ENCODE measurements around the gene IGLL5. TPM values are rescaled to one million over a fixed set of nuclear protein-coding genes. Genes with fewer than 3 reads are reported as not detected.

Gene IGLL5
- total RNA-seq, 3 donors from 2014 or later = 11.1 to 41.3 TPM; not detected in 1

GRCh38 chr22:22933100-22933806 is 45.6 kb downstream of the IGLL5 start:
- Histone ChIP-seq H3K9me3 (no peaks in the 10 kb centered on the region), H3K27ac (no peak overlapping the region), H3K36me3 (no peaks in the 10 kb centered on the region), H3K27me3 (no peaks in the 10 kb centered on the region), H3K4me1 (no peaks in the 10 kb centered on the region), H3K4me3 (no peak overlapping the region)
- no peak for DNase-seq (ENCODE audit: low spot score in 2 of 2)
- TF ChIP-seq POLR2A (IDR thresholded peaks at IDR 0.05) (no peak), POLR2AphosphoS5 (IDR thresholded peaks at IDR 0.05) (no peak), CTCF (IDR thresholded peaks at IDR 0.05) (no peak)
- intact Hi-C loops (cut with DNase I; ENCODE audit: low total_unique reads) = no loop called here

DNA sequence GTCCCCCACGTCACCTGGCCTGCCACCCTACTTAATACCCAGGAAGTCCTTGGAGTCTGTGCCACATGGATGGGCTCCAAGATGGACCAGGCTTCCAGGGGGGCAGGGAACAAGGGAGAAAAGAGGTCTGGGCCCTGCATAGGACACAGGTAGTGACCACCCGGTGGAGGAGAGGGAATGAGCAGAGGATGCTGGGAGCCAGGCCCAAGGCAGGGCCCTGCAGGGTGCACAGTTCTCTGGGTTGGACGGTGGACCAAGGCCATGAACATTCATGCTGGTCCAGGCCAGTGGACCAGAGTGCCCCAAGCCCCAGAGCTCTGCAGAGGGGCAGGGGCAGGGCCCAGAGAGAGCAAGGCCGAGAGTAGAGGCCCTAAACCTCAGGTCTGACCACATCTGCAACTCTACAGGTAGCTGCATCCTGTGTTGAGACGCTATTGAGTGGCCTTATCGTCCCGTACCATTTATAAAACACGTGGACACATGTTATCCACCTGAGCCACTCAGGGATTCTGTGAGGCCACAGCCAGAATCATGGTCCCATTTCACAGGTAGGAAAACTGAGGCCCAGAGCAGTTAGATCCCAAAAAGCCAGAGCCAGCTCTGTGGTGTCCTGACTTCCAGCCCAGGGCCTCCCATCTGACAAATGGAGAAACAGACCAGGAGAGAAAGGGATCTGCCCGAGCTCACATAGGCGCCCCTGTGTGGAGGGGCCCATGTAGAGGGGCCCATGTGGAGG is 46.4 kb downstream of the IGLL5 start:
- no peaks in the 10 kb centered on the region for H3K27me3 ChIP-seq
- no peaks in the 10 kb centered on the region for H3K4me1 ChIP-seq
- H3K9me3 ChIP-seq = no peaks in the 10 kb centered on the region
- no peak for DNase-seq (ENCODE audit: low spot score in 2 of 2)
- H3K36me3 ChIP-seq = no peaks in the 10 kb centered on the region
- TF ChIP-seq CTCF (IDR thresholded peaks at IDR 0.05) (no peak), POLR2AphosphoS5 (IDR thresholded peaks at IDR 0.05) (no peak), POLR2A (IDR thresholded peaks at IDR 0.05) (no peak)
- no peak overlapping the region for H3K4me3 ChIP-seq
- intact Hi-C loops (cut with DNase I; ENCODE audit: low total_unique reads) = no loop called here
- H3K27ac ChIP-seq = no peak overlapping the region

GRCh38 chr22:22934543-22935055 is 47.0 kb downstream of the IGLL5 start:
- Histone ChIP-seq H3K36me3 (no peaks in the 10 kb centered on the region), H3K9me3 (no peaks in the 10 kb centered on the region), H3K27ac (no peak overlapping the region), H3K4me3 (no peak overlapping the region), H3K27me3 (no peaks in the 10 kb centered on the region), H3K4me1 (no peaks in the 10 kb centered on the region)
- DNase-seq (ENCODE audit: low spot score in 2 of 2) = no peak
- no peak for TF ChIP-seq POLR2A (IDR thresholded peaks at IDR 0.05)
- TF ChIP-seq POLR2AphosphoS5 (IDR thresholded peaks at IDR 0.05) = no peak
- no peak for TF ChIP-seq CTCF (IDR thresholded peaks at IDR 0.05)
- intact Hi-C loops (cut with DNase I; ENCODE audit: low total_unique reads) = no loop called here

GRCh38 chr22:22935056-22935545 is 47.5 kb downstream of the IGLL5 start:
- no peak for DNase-seq (ENCODE audit: low spot score in 2 of 2)
- Histone ChIP-seq H3K4me3 (no peak overlapping the region), H3K27me3 (no peaks in the 10 kb centered on the region), H3K9me3 (no peaks in the 10 kb centered on the region), H3K27ac (no peak overlapping the region), H3K36me3 (no peaks in the 10 kb centered on the region), H3K4me1 (no peaks in the 10 kb centered on the region)
- TF ChIP-seq POLR2AphosphoS5 (IDR thresholded peaks at IDR 0.05) (no peak), CTCF (IDR thresholded peaks at IDR 0.05) (no peak), POLR2A (IDR thresholded peaks at IDR 0.05) (no peak)
- intact Hi-C loops (cut with DNase I; ENCODE audit: low total_unique reads) = no loop called here
